Measurements from ENCODE around the gene TGFBR1.

GRCh38 chr9:99154356-99154755, 49.4 kb downstream of the TGFBR1 start:
- TF ChIP-seq CTCF (IDR thresholded peaks at IDR 0.05) (no peak), ZFX (IDR thresholded peaks at IDR 0.05; ENCODE audit: borderline replicate concordance) (no peak)
